OCI-LY3 (cell line): Measurements from ENCODE around the gene CRYBG3.

Source experiments
- H2AFZ ChIP-seq: fragments of 200-600, 300-600 bp; shearing (Covaris generic); 2 replicates; pipeline ENCODE4 v1.6.0; 2014; ENCODE audit warnings: antibody characterized with exemption, low read depth, low read length
- H3K27ac ChIP-seq: fragments of 200-600, 300-600 bp; sonication (generic); 2 replicates; pipeline ENCODE4 v1.5.1; 2014; ENCODE audit warnings: mild to moderate bottlenecking, low read length, moderate library complexity, mixed read lengths
- H3K27me3 ChIP-seq: fragments of 200-600, 300-600 bp; sonication (generic); 2 replicates; pipeline ENCODE4 v1.6.1; 2014; ENCODE audit warnings: low read depth, low read length, mixed read lengths
- H3K36me3 ChIP-seq: fragments of 200-600, 300-600 bp; sonication (generic); replicated peaks from 2 replicates; pipeline ENCODE3; 2014; ENCODE audit warnings: low read depth, low read length, mixed read lengths
- H3K4me1 ChIP-seq: fragments of 300-600, 200-600 bp; sonication (generic); 2 replicates; pipeline ENCODE4 v1.6.1; 2014; ENCODE audit warnings: low read length, mixed read lengths
- H3K4me2 ChIP-seq: fragments of 200-600, 300-600 bp; sonication (generic); 2 replicates; pipeline ENCODE4 v1.6.1; 2014; ENCODE audit warnings: low read length, mixed read lengths
- H3K4me3 ChIP-seq: fragments of 300-600, 200-600 bp; sonication (generic); 2 replicates; pipeline ENCODE4 v1.5.1; 2014; ENCODE audit warnings: antibody characterized with exemption, mild to moderate bottlenecking, low read length, moderate library complexity
- H3K79me2 ChIP-seq: fragments of 300-600, 200-600 bp; shearing (Covaris generic); 2 replicates; pipeline ENCODE4 v1.6.1; 2014; ENCODE audit warnings: mild to moderate bottlenecking, low read length, mixed read lengths
- H3K9ac ChIP-seq: fragments of 300-600, 200-600 bp; shearing (Covaris generic); 2 replicates; pipeline ENCODE4 v1.6.0; 2014; ENCODE audit warnings: mild to moderate bottlenecking, low read length, moderate library complexity
- H3K9me3 ChIP-seq: fragments of 200-600, 300-600 bp; shearing (Covaris generic); 2 replicates; pipeline ENCODE4 v1.6.1; 2014; ENCODE audit warnings: low read length, mixed read lengths; ENCODE audit not compliant: insufficient read depth
- H4K20me1 ChIP-seq: fragments of 200-600, 300-600 bp; sonication (generic); 2 replicates; pipeline ENCODE4 v1.6.1; 2016; ENCODE audit warnings: low read length, mixed read lengths; ENCODE audit not compliant: insufficient read depth
- EZH2phosphoT487 ChIP-seq: fragments of 200-600 bp; shearing (Covaris generic); IDR thresholded peaks from 2 replicates; pipeline ENCODE4 v1.6.1; 2018; ENCODE audit warnings: antibody characterized with exemption, mixed run types, low read depth
- TF ChIP-seq, protein P1 (sequence below): fragments of 200-600, 300-600 bp; sonication (generic); IDR thresholded peaks from 2 replicates; pipeline ENCODE4 v1.5.1; 2014; ENCODE audit warnings: antibody characterized with exemption, low read length, low read depth

The CRYBG3 gene

DNA sequence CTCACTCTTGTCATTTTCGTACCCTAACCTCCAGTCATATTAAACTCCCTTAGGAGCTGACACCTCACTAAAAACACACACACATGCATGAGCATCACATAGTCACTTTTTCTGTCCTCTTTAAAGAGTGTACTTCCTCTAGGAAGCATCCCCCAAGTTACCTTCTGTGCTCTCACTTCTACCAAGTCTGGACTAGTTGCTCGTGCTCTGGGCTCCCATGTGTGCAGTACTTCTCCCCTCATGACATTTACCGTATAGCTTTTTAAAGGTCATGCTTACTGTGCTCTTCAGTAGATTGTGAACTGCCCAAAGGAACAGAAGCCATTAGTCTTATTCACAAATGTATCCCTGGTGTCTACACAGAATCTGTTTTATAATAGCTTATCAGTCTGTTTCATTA, 42.0 kb downstream of the CRYBG3 start:
- no peak overlapping the region for H3K4me2 ChIP-seq
- H3K9ac ChIP-seq: no peak overlapping the region
- H3K79me2 ChIP-seq: no peaks in the 10 kb centered on the region
- no peaks in the 10 kb centered on the region for H3K9me3 ChIP-seq
- H4K20me1 ChIP-seq: no peaks in the 10 kb centered on the region
- H2AFZ ChIP-seq: no peak overlapping the region
- H3K27ac ChIP-seq: no peak overlapping the region
- H3K36me3 ChIP-seq: no peaks in the 10 kb centered on the region
- no peaks in the 10 kb centered on the region for H3K27me3 ChIP-seq
- H3K4me1 ChIP-seq: no peaks in the 10 kb centered on the region
- H3K4me3 ChIP-seq: no peak overlapping the region
- TF ChIP-seq EZH2phosphoT487: no peak
- TF ChIP-seq, protein P1, sequence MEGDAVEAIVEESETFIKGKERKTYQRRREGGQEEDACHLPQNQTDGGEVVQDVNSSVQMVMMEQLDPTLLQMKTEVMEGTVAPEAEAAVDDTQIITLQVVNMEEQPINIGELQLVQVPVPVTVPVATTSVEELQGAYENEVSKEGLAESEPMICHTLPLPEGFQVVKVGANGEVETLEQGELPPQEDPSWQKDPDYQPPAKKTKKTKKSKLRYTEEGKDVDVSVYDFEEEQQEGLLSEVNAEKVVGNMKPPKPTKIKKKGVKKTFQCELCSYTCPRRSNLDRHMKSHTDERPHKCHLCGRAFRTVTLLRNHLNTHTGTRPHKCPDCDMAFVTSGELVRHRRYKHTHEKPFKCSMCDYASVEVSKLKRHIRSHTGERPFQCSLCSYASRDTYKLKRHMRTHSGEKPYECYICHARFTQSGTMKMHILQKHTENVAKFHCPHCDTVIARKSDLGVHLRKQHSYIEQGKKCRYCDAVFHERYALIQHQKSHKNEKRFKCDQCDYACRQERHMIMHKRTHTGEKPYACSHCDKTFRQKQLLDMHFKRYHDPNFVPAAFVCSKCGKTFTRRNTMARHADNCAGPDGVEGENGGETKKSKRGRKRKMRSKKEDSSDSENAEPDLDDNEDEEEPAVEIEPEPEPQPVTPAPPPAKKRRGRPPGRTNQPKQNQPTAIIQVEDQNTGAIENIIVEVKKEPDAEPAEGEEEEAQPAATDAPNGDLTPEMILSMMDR: no peak

GRCh38 chr3:97871186-97871585, 49.4 kb downstream of the CRYBG3 start:
- H3K9me3 ChIP-seq: no peaks in the 10 kb centered on the region
- H3K9ac ChIP-seq: no peak overlapping the region
- H3K36me3 ChIP-seq: peaks cover 8% of the 10 kb centered on the region
- H3K27me3 ChIP-seq: no peaks in the 10 kb centered on the region
- no peaks in the 10 kb centered on the region for H4K20me1 ChIP-seq
- no peaks in the 10 kb centered on the region for H3K4me1 ChIP-seq
- H2AFZ ChIP-seq: no peak overlapping the region
- no peak overlapping the region for H3K4me2 ChIP-seq
- no peaks in the 10 kb centered on the region for H3K79me2 ChIP-seq
- no peak overlapping the region for H3K27ac ChIP-seq
- TF ChIP-seq EZH2phosphoT487: no peak
- TF ChIP-seq, protein P1: no peak
- H3K4me3 ChIP-seq: no peak overlapping the region

- H3K36me3 ChIP-seq: peaks cover 8% of the 10 kb centered on the region
- no peak overlapping the region for H3K27ac ChIP-seq
- no peaks in the 10 kb centered on the region for H3K79me2 ChIP-seq
- H3K4me3 ChIP-seq: no peak overlapping the region
- H3K9ac ChIP-seq: no peak overlapping the region
- no peaks in the 10 kb centered on the region for H3K9me3 ChIP-seq
- TF ChIP-seq, protein P1: no peak
- no peak for TF ChIP-seq EZH2phosphoT487
- H4K20me1 ChIP-seq: no peaks in the 10 kb centered on the region
- H3K4me2 ChIP-seq: no peak overlapping the region
- H3K27me3 ChIP-seq: no peaks in the 10 kb centered on the region
- no peaks in the 10 kb centered on the region for H3K4me1 ChIP-seq
- no peak overlapping the region for H2AFZ ChIP-seq
These were observed 50.2 kb downstream of the CRYBG3 start for GRCh38 chr3:97871801-97872524.

DNA sequence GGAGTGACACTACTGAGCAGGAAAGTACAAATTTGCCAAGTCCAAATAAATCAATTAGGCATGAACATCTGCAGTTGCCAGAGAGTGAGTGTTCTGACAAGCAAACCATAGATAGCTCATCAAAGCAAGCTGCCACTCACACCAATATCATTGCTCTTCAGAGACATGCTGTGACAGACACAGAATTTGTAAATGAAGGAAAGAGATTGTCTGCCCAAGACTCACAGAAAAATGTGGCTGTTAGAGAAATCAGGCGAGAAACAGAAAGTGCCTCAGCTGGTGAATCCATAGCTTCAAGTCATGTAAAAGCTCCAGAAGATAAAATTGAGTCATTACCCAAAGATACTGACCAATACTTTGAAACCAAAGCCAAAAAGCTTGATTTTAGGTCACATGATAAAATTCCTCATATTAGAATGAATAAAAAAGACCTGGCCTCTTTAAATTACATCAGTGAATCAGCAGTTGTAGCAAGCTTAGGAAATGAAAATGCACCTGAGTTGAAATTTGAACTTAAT, 50.8 kb downstream of the CRYBG3 start:
- no peak overlapping the region for H3K27ac ChIP-seq

More for the DNA sequence above, 50.8 kb downstream of the CRYBG3 start:
- Histone ChIP-seq H3K79me2 (no peaks in the 10 kb centered on the region), H3K27me3 (no peaks in the 10 kb centered on the region), H4K20me1 (no peaks in the 10 kb centered on the region), H3K9ac (no peak overlapping the region), H3K36me3 (peaks cover 8% of the 10 kb centered on the region), H3K4me3 (no peak overlapping the region), H3K9me3 (no peaks in the 10 kb centered on the region), H3K4me2 (no peak overlapping the region), H3K4me1 (no peaks in the 10 kb centered on the region), H2AFZ (no peak overlapping the region)
- TF ChIP-seq EZH2phosphoT487: no peak
- TF ChIP-seq, protein P1: no peak
